Endothelial cell of umbilical vein (primary cell): Measurements from ENCODE around the gene HDAC10. TPM values are rescaled to one million over a fixed set of nuclear protein-coding genes. Genes with fewer than 3 reads are reported as not detected.

Experiments
- BruUV-seq: library from RNA; stranded (reverse); fragments of 400-500 nt; replicated peaks from 2 replicates; lab custom pipeline; 2021; lab: Mats Ljungman, UMichigan
- CTCF ChIA-PET: fragments of 300-600, 350-600 bp; sonication (Branson Sonifier 250); formaldehyde crosslinking; loops from one replicate; lab custom pipeline; 2021; ENCODE audit warnings: antibody characterized with exemption, inconsistent platforms; lab: Charles Lee
- POLR2A ChIA-PET: fragments of 300-600, 350-600 bp; sonication (Branson Sonifier 250); formaldehyde crosslinking; loops from one replicate; lab custom pipeline; 2021; ENCODE audit warnings: antibody characterized with exemption, inconsistent platforms; lab: Charles Lee
- DNase-seq: peaks from one replicate; pipeline ENCODE4 v3.0.0-alpha.2; 2011; ENCODE audit warnings: low read depth, low spot score
- FAIRE-seq: peaks from 2 replicates; lab custom pipeline; 2011; peaks lifted over from hg19 to GRCh38; lab: Jason Lieb, UNC
- H2AFZ ChIP-seq: 2 replicates; pipeline ENCODE4 v1.6.0; 2012; ENCODE audit warnings: low read depth, low read length, control low read depth, inconsistent platforms
- H3K27ac ChIP-seq: 2 replicates; pipeline ENCODE4 v1.5.1; 2011; ENCODE audit warnings: low read depth, mild to moderate bottlenecking, control low read depth, low read length, moderate library complexity; ENCODE audit not compliant: insufficient read depth
- H3K27me3 ChIP-seq, 2 experiments: 2 replicates each; pipeline versions ENCODE4 v1.6.0 to v1.6.1; 2011; ENCODE audit warnings: low read length in 2 of 2, mixed read lengths in 1 of 2; ENCODE audit not compliant: control insufficient read depth in 2 of 2, insufficient read depth in 2 of 2
- H3K36me3 ChIP-seq, 2 experiments: 2 replicates in 1 of 2; 3 replicates in 1 of 2; pipeline ENCODE4 v1.5.1; 2011; ENCODE audit warnings: low read length in 2 of 2, mild to moderate bottlenecking in 1 of 2, moderate library complexity in 1 of 2; ENCODE audit not compliant: control insufficient read depth in 2 of 2, insufficient read depth in 2 of 2; ENCODE audit errors: extremely low read depth in 1 of 2
- H3K4me1 ChIP-seq: 3 replicates; pipeline ENCODE4 v1.5.1; 2011; ENCODE audit warnings: mild to moderate bottlenecking, low read length; ENCODE audit not compliant: control insufficient read depth, insufficient read depth; ENCODE audit errors: extremely low read depth
- H3K4me2 ChIP-seq: 2 replicates; pipeline ENCODE4 v1.6.1; 2011; ENCODE audit warnings: low read length, control low read depth, mixed read lengths; ENCODE audit not compliant: insufficient read depth
- H3K4me3 ChIP-seq, 3 experiments: fragments of 200-600 bp in 1 of 3; sonication (generic), shearing (Covaris generic) in 1 of 3; replicated peaks in 1 of 3; 2 replicates each; pipeline ENCODE4 v1.5.1; 2011 to 2016; ENCODE audit warnings: control low read depth in 3 of 3, low read length in 3 of 3, mild to moderate bottlenecking in 2 of 3, inconsistent platforms in 1 of 3, low read depth in 1 of 3, moderate library complexity in 1 of 3; ENCODE audit not compliant: insufficient read depth in 1 of 3
- H3K79me2 ChIP-seq: 2 replicates; pipeline ENCODE4 v1.6.0; 2012; ENCODE audit warnings: low read length, inconsistent platforms; ENCODE audit not compliant: control insufficient read depth, insufficient read depth
- H3K9ac ChIP-seq: replicated peaks from 2 replicates; pipeline ENCODE3; 2011; ENCODE audit warnings: low read length, control low read depth; ENCODE audit not compliant: insufficient read depth; ENCODE audit errors: extremely low read depth
- H3K9me1 ChIP-seq: replicated peaks from 3 replicates; pipeline ENCODE4 v1.6.0; 2011; ENCODE audit warnings: mild to moderate bottlenecking, low read length; ENCODE audit not compliant: control insufficient read depth, insufficient read depth; ENCODE audit errors: extremely low read depth
- H3K9me3 ChIP-seq: replicated peaks from 2 replicates; pipeline ENCODE4 v1.5.1; 2012; ENCODE audit warnings: low read length, inconsistent platforms; ENCODE audit not compliant: control insufficient read depth, insufficient read depth
- H4K20me1 ChIP-seq: replicated peaks from 2 replicates; pipeline ENCODE3; 2011; ENCODE audit warnings: mild to moderate bottlenecking, low read length; ENCODE audit not compliant: control insufficient read depth, insufficient read depth; ENCODE audit errors: extremely low read depth
- CTCF ChIP-seq, 2 donors: IDR thresholded peaks; 1 replicate in 1 of 2; 2 replicates in 1 of 2; pipeline ENCODE4 v1.5.1; 2011; ENCODE audit warnings: low read length in 2 of 2, mild to moderate bottlenecking in 2 of 2, moderate library complexity in 2 of 2, control low read depth in 1 of 2, inconsistent platforms in 1 of 2, low read depth in 1 of 2; ENCODE audit not compliant: insufficient read depth in 1 of 2; ENCODE audit errors: extremely low read depth in 1 of 2
- EZH2 ChIP-seq: IDR thresholded peaks from 2 replicates; pipeline ENCODE4 v1.6.1; 2012; ENCODE audit warnings: borderline replicate concordance, low read depth, mild to moderate bottlenecking, moderate library complexity, low read length, inconsistent platforms; ENCODE audit not compliant: severe bottlenecking
- FOS ChIP-seq: IDR thresholded peaks from 2 replicates; pipeline ENCODE4 v1.6.1; 2011; ENCODE audit warnings: mild to moderate bottlenecking, low read length, moderate library complexity, borderline replicate concordance; ENCODE audit not compliant: insufficient read depth
- GATA2 ChIP-seq: IDR thresholded peaks from 2 replicates; pipeline ENCODE4 v1.7.0; 2011; ENCODE audit warnings: low read depth, mild to moderate bottlenecking, moderate library complexity, mixed read lengths, low read length; ENCODE audit not compliant: insufficient read length, insufficient read depth
- JUN ChIP-seq: IDR thresholded peaks from 2 replicates; pipeline ENCODE4 v1.6.1; 2011; ENCODE audit warnings: borderline replicate concordance, low read depth; ENCODE audit not compliant: insufficient read length, insufficient read depth
- MAX ChIP-seq: IDR thresholded peaks from 2 replicates; pipeline ENCODE4 v1.6.1; 2011; ENCODE audit not compliant: insufficient read depth, insufficient read length
- MYC ChIP-seq: IDR thresholded peaks from one replicate; pipeline ENCODE4 v1.6.1; 2011; ENCODE audit warnings: mild to moderate bottlenecking, low read depth, low read length
- POLR2A ChIP-seq: IDR thresholded peaks from 2 replicates; pipeline ENCODE4 v1.6.1; 2012; ENCODE audit warnings: low read depth, mild to moderate bottlenecking, control low read depth, low read length
- POLR2AphosphoS5 ChIP-seq: IDR thresholded peaks from 2 replicates; pipeline ENCODE4 v1.6.1; 2012; ENCODE audit warnings: low read depth, mild to moderate bottlenecking, control low read depth, low read length, moderate library complexity; ENCODE audit not compliant: insufficient read depth
- dilution Hi-C: fragments of 300-500 bp; cut with MboI; formaldehyde crosslinking; loops from one replicate; pipeline ENCODE4 v1.15.0; 2019; ENCODE audit warnings: low sequenced_read_pairs; ENCODE audit not compliant: extremely low pct_ligation_motif_present
- intact Hi-C: fragments of 100-400 bp; cut with micrococcal nuclease; formaldehyde crosslinking; loops from one replicate; pipeline ENCODE4 v1.10.0; 2022
- polyA plus RNA-seq, 4 experiments: library from polyadenylated mRNA; depleted of rRNA in 3 of 4; stranded (reverse) in 3 of 4; unstranded in 1 of 4; fragments of >200 nt; gene quantifications; 2 replicates each; pipeline versions ENCODE4 v1.2.1 to v1.2.3, GENCODE V29; 2011 to 2012; ENCODE audit warnings: missing spikeins in 1 of 4
- total RNA-seq: library from RNA; stranded (reverse); gene quantifications from 2 replicates; pipeline ENCODE4 v1.2.3, GENCODE V29; 2021

Gene HDAC10
- total and polyA plus RNA-seq, 2 donors (not counting 3 experiments of a cell fraction or from before 2014, with no cell fraction given), result 32.6 to 47.0 TPM

- H3K27ac ChIP-seq, result no peak overlapping the region
- ChIA-PET POLR2A (no interaction called here), CTCF (no interaction called here)
- H3K4me1 ChIP-seq, result no peaks in the 10 kb centered on the region
- DNase-seq, result no peak
- no peak overlapping the region for H3K4me3 ChIP-seq
- no peaks in the 10 kb centered on the region for H4K20me1 ChIP-seq
- H3K36me3 ChIP-seq, result peaks cover 18 to 42% of the 10 kb centered on the region in 2 experiments
- H2AFZ ChIP-seq, result no peak overlapping the region
- no peak overlapping the region for H3K4me2 ChIP-seq
- intact Hi-C loops (no loop called here), dilution Hi-C loops (no loop called here)
- peaks cover 21% of the 10 kb centered on the region for H3K79me2 ChIP-seq
- BruUV-seq, result no TSS peak
- H3K9me1 ChIP-seq, result no peaks in the 10 kb centered on the region
- no peaks in the 10 kb centered on the region for H3K27me3 ChIP-seq
- FAIRE-seq, result no peak
- no peak overlapping the region for H3K9ac ChIP-seq
- no peaks in the 10 kb centered on the region for H3K9me3 ChIP-seq
- TF ChIP-seq CTCF (IDR thresholded peaks at IDR 0.05; ENCODE audit: extremely low read depth in 1 of 2, insufficient read depth in 1 of 2, low read depth in 1 of 2, low read length in 2 of 2) (no peak), GATA2 (no peak), FOS (no peak), EZH2 (no peak), MAX (no peak), JUN (no peak), MYC (no peak), POLR2AphosphoS5 (no peak), POLR2A (no peak)
Measured at GRCh38 chr22:50213263-50213662, 37.8 kb downstream of the HDAC10 start.
